NCI-H187 treated with DMSO at 0.1 percent for 48 hours (cell line): ENCODE data around the gene TMPRSS12.
"Not testable (repeated sequence)": the region's sequence is repeated elsewhere in the genome, so short reads cannot be mapped to it uniquely, and the experiment has no call there.

Experiments
- DNase-seq: peaks from one replicate; lab custom pipeline; 2025; lab: John Stamatoyannopoulos, UW

The TMPRSS12 gene

GRCh38 chr12:50859621-50860310 is 17.0 kb downstream of the TMPRSS12 start:
- no peak for DNase-seq

- no peak for DNase-seq
These were observed 19.6 kb downstream of the TMPRSS12 start for GRCh38 chr12:50862316-50862715.

GRCh38 chr12:50865266-50865665 is 22.5 kb downstream of the TMPRSS12 start:
- no peak for DNase-seq

GRCh38 chr12:50868881-50869280 is 26.2 kb downstream of the TMPRSS12 start:
- not testable (repeated sequence) for DNase-seq

GRCh38 chr12:50882563-50882962 is 39.8 kb downstream of the TMPRSS12 start:
- no peak for DNase-seq

- DNase-seq, result no peak
These were observed 44.5 kb downstream of the TMPRSS12 start for GRCh38 chr12:50887191-50887590.

- DNase-seq, result no peak
These were observed 45.9 kb downstream of the TMPRSS12 start for GRCh38 chr12:50888666-50889065.

- DNase-seq, result no peak
These were observed 51.5 kb downstream of the TMPRSS12 start for GRCh38 chr12:50894241-50894640.

GRCh38 chr12:50901685-50902113 is 59.0 kb downstream of the TMPRSS12 start:
- no peak for DNase-seq

GRCh38 chr12:50908479-50908878 is 65.8 kb downstream of the TMPRSS12 start:
- not testable (repeated sequence) for DNase-seq

GRCh38 chr12:50912361-50912760 is 69.6 kb downstream of the TMPRSS12 start:
- not testable (repeated sequence) for DNase-seq

- DNase-seq, result no peak
These were observed 70.5 kb downstream of the TMPRSS12 start for GRCh38 chr12:50913224-50913623.

GRCh38 chr12:50914872-50915484 is 72.3 kb downstream of the TMPRSS12 start:
- DNase-seq, result no peak

- DNase-seq, result no peak
These were observed 73.6 kb downstream of the TMPRSS12 start for GRCh38 chr12:50916292-50916691.

- no peak for DNase-seq
These were observed 76.0 kb downstream of the TMPRSS12 start for GRCh38 chr12:50918584-50919316.

GRCh38 chr12:50922820-50923219 is 80.1 kb downstream of the TMPRSS12 start:
- DNase-seq, result no peak

GRCh38 chr12:50923361-50924130 is 80.8 kb downstream of the TMPRSS12 start:
- no peak for DNase-seq

GRCh38 chr12:50924131-50924438 is 81.4 kb downstream of the TMPRSS12 start:
- DNase-seq, result no peak

- peak; percentile 34 for DNase-seq
These were observed 82.0 kb downstream of the TMPRSS12 start for GRCh38 chr12:50924439-50925341.

- DNase-seq, result no peak
These were observed 82.6 kb downstream of the TMPRSS12 start for GRCh38 chr12:50925342-50925651.

GRCh38 chr12:50925920-50926319 is 83.2 kb downstream of the TMPRSS12 start:
- DNase-seq, result no peak

- DNase-seq, result no peak
These were observed 83.7 kb downstream of the TMPRSS12 start for GRCh38 chr12:50926415-50926814.
